BLaER1 treated with 17β-estradiol and CSF1 and Interleukin-3, amounts not matched to agents 10 nM and 100 nM (cell line): Measurements from ENCODE around the gene TSPO2.

Experiments
- H3K27ac ChIP-seq, 11 experiments: shearing (Covaris generic); formaldehyde crosslinking; 2 replicates each; pipeline ENCODE4 v1.8.1; 2022
- H3K27me3 ChIP-seq, 11 experiments: shearing (Covaris generic); formaldehyde crosslinking; 2 replicates each; pipeline ENCODE4 v1.8.1; 2022
- H3K36me3 ChIP-seq, 11 experiments: shearing (Covaris generic); formaldehyde crosslinking; 2 replicates each; pipeline ENCODE4 v1.8.1; 2022
- H3K4me1 ChIP-seq, 10 experiments: shearing (Covaris generic); formaldehyde crosslinking; 2 replicates each; pipeline ENCODE4 v1.8.1; 2022
- H3K4me2 ChIP-seq, 11 experiments: shearing (Covaris generic); formaldehyde crosslinking; 2 replicates each; pipeline ENCODE4 v1.8.1; 2022
- H3K4me3 ChIP-seq, 10 experiments: shearing (Covaris generic); formaldehyde crosslinking; 2 replicates each; pipeline ENCODE4 v1.8.1; 2022
- H3K9ac ChIP-seq, 11 experiments: shearing (Covaris generic); formaldehyde crosslinking; 2 replicates each; pipeline ENCODE4 v1.8.1; 2022
- H3K9me3 ChIP-seq, 11 experiments: shearing (Covaris generic); formaldehyde crosslinking; replicated peaks in 1 of 11; 2 replicates each; pipeline ENCODE4 v1.8.1; 2022
- H4K20me1 ChIP-seq, 11 experiments: shearing (Covaris generic); formaldehyde crosslinking; 2 replicates each; pipeline ENCODE4 v1.8.1; 2022
- Cebpa-rat ChIP-seq, 11 experiments: shearing (Covaris generic); IDR thresholded peaks; 2 replicates each; pipeline ENCODE4 v1.8.1; 2022

TSPO2 gene

DNA sequence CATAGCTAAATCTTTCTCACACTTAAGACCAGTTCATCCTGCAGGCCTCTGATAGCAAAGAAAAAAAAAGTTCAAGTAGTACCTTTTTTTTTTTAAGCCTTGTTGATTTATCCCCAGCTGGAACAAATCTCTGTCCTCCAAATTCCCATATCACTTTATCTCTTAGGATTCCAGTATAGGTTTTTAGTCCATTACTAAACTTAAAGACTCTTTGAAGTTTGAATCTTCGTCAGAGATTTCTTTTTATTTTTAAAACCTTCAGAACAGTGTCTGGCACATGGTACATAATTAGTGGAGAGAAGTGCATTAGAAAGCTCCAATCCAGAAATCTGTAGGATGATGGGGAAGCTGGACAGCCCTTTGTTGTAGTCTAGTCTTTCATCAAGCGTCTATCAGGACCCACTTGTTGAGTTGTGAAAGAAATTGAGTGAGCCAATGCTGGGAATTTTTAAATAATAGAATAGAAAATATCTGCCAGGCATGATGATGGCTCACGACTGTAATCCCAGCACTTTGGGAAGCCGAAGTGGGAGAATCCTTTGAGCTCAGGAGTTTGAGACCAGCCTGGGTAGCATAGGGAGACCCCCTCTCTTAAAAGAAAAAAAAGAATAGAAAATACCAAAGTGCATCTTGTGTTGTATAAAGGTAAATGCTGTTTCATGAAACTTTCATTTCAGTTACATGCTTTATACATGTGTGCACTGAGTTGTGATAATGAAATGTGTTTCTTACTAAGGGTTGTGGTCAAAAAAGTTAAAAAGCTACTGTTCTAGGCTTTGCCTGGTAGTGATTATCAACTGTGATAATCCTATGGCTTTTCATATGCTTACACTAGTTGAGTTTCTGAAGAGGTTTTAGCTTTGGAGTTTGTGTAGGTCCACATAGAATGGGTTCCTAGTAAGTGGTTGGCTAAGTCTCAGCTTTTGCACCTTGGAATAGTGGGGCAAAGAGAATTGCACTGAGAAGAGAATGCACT, 33.7 kb downstream of the TSPO2 start:
- Histone ChIP-seq H3K27ac (peak overlapping the region in 1 of 11 experiments; percentile 99; a peak in 1 of 22 replicates), H3K27me3 (no peaks in the 10 kb centered on the region), H3K4me3 (peak overlapping the region in 2 of 10 experiments; percentile 87 to 90; a peak in 2 of 20 replicates), H3K4me1 (peaks cover 48 to 74% (median 67%) of the 10 kb centered on the region in 10 experiments), H3K4me2 (peak overlapping the region; percentile 86 to 97 (median 95); a peak in 21 of 22 replicates), H4K20me1 (peaks cover 54 to 79% (median 74%) of the 10 kb centered on the region in 11 experiments; a peak in 21 of 22 replicates), H3K9ac (peak overlapping the region in 3 of 11 experiments; percentile 98 to 99 (median 99); a peak in 2 of 22 replicates), H3K9me3 (no peaks in the 10 kb centered on the region), H3K36me3 (peaks cover 26 to 64% (median 47%) of the 10 kb centered on the region in 11 experiments)
- no peak for TF ChIP-seq Cebpa-rat (IDR thresholded peaks at IDR 0.05)

DNA sequence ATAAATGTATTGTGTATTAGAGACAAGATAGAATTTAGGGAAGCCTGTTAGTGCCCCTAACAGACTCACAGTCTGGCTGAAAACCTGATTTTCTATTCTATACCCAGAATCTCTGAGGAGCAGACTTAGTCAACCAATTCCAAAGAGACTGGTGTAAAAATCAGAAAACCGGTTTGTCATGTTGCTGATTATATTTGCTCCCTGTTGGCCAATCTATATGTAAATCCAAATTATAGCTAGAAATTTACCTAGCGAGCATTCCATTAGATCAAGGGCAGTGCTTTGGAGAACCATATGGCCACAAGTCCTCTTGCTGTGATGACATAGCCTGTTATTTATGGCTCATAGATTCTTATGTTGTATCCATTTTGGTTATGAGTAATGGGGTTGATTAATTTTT, 35.3 kb downstream of the TSPO2 start:
- H3K27ac ChIP-seq, result no peak overlapping the region
- peaks cover 40 to 80% (median 63%) of the 10 kb centered on the region in 11 experiments for H3K36me3 ChIP-seq
- H3K4me3 ChIP-seq, result no peak overlapping the region
- H3K27me3 ChIP-seq, result no peaks in the 10 kb centered on the region
- peaks cover 54 to 95% (median 89%) of the 10 kb centered on the region in 11 experiments; a peak in 21 of 22 replicates for H4K20me1 ChIP-seq
- TF ChIP-seq Cebpa-rat (IDR thresholded peaks at IDR 0.05), result no peak
- H3K4me1 ChIP-seq, result peaks cover 46 to 70% (median 64%) of the 10 kb centered on the region in 10 experiments
- no peaks in the 10 kb centered on the region for H3K9me3 ChIP-seq
- peak overlapping the region in 4 of 11 experiments; percentile 5 to 51 (median 25); a peak in 7 of 22 replicates for H3K4me2 ChIP-seq
- no peak overlapping the region for H3K9ac ChIP-seq

DNA sequence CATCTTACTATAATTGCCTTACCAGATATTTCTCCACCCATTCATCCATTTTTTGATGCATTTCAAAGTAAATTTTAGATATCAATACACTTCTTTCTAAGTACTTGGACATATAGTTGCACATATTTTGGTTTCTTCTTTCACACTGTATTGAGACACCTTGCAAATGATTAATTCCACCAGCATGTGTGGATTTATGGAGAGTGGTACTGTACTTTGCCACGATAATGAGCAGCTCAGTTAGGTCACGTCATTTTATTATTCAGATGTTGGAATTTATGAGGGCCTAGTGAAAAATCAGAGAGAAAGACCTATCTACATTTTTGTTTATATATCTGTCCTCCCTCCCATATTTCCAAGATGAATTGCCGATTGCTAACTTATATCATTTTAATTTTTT, 35.8 kb downstream of the TSPO2 start:
- Histone ChIP-seq H3K27me3 (no peaks in the 10 kb centered on the region), H3K4me2 (peak overlapping the region in 5 of 11 experiments; percentile 11 to 51 (median 39); a peak in 7 of 22 replicates), H3K27ac (no peak overlapping the region), H3K36me3 (peaks cover 42 to 86% (median 69%) of the 10 kb centered on the region in 11 experiments), H4K20me1 (peaks cover 54 to 100% (median 95%) of the 10 kb centered on the region in 11 experiments; a peak in 21 of 22 replicates), H3K9ac (no peak overlapping the region), H3K4me3 (no peak overlapping the region), H3K4me1 (peaks cover 46 to 70% (median 64%) of the 10 kb centered on the region in 10 experiments), H3K9me3 (no peaks in the 10 kb centered on the region)
- TF ChIP-seq Cebpa-rat (IDR thresholded peaks at IDR 0.05), result no peak

DNA sequence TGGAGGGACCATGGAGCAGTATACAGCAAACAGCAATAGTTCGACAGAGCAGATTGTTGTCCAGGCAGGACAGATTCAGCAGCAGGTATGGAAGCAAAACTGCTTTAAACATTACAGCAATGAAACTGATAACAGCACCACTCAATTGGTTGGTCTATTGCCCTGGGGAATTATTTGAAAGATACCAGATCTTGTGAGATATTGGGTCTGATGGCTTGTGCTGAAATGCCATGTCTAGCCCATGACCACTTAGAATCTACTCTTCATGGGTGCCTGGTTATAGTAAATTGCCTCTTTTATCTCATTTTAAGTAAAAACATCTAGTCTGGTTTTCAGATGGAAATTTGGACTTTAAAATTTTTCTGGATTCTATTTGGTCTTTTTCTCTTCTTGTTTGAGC, 36.8 kb downstream of the TSPO2 start:
- Histone ChIP-seq H3K27ac (no peak overlapping the region), H3K27me3 (no peaks in the 10 kb centered on the region), H3K9ac (no peak overlapping the region), H3K4me2 (peak overlapping the region in 8 of 11 experiments; percentile 28 to 65 (median 45); a peak in 15 of 22 replicates), H3K9me3 (no peaks in the 10 kb centered on the region), H4K20me1 (peaks cover 53 to 100% (median 99%) of the 10 kb centered on the region in 11 experiments; a peak in 21 of 22 replicates), H3K36me3 (peaks cover 52 to 96% (median 79%) of the 10 kb centered on the region in 11 experiments), H3K4me3 (no peak overlapping the region), H3K4me1 (peaks cover 45 to 68% (median 63%) of the 10 kb centered on the region in 10 experiments)
- TF ChIP-seq Cebpa-rat (IDR thresholded peaks at IDR 0.05), result no peak

DNA sequence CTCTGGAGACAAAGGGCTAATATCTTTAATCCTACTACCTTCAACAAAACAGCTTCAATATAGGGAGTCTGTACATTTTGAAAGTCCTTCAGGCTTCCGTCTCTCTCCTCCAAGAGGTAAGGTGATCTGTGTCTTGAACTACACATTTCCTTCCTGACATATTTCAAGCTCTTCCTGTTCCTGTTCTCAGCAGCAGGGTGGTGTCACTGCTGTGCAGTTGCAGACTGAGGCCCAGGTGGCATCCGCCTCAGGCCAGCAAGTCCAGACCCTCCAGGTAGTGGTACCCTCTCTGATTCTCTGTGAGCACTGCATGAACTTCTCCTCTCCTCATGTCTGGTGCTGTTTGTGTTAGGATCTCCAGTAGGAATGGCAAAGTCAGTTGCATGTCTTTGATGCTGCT, 38.4 kb downstream of the TSPO2 start:
- Histone ChIP-seq H3K4me1 (peaks cover 30 to 53% (median 47%) of the 10 kb centered on the region in 10 experiments), H3K4me3 (no peak overlapping the region), H3K4me2 (peak overlapping the region in 8 of 11 experiments; percentile 27 to 65 (median 42); a peak in 10 of 22 replicates), H3K27ac (no peak overlapping the region), H4K20me1 (peaks cover 41 to 100% (median 95%) of the 10 kb centered on the region in 11 experiments; a peak in 21 of 22 replicates), H3K9ac (no peak overlapping the region), H3K9me3 (no peaks in the 10 kb centered on the region), H3K27me3 (no peaks in the 10 kb centered on the region), H3K36me3 (peaks cover 67 to 100% (median 87%) of the 10 kb centered on the region in 11 experiments)
- TF ChIP-seq Cebpa-rat (IDR thresholded peaks at IDR 0.05), result no peak

DNA sequence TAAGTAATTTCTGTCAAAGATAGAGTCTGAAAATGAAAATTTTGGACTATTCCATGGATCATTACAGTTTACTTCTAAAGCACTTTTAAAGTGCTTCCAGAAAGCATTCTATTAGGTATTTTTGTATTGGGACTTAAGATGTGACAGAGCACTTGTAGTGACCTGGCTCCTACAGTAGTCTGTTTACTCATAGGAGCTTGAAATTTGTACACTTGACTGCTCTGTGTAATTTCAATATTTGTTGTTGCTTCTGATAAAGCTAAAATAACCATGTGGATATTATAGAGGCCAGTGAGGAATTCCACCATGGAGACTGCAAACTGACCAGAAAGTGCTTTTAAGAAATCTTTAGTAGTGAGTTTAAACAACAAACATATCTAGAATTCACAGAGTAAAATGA, 40.8 kb downstream of the TSPO2 start:
- Histone ChIP-seq H3K36me3 (peaks cover 90 to 100% (median 97%) of the 10 kb centered on the region in 11 experiments), H3K4me2 (no peak overlapping the region), H3K9ac (no peak overlapping the region), H3K4me1 (peaks cover 19 to 28% (median 27%) of the 10 kb centered on the region in 10 experiments), H3K9me3 (no peaks in the 10 kb centered on the region), H3K27me3 (no peaks in the 10 kb centered on the region), H3K4me3 (no peak overlapping the region), H4K20me1 (peaks cover 24 to 97% (median 90%) of the 10 kb centered on the region in 11 experiments; a peak in 20 of 22 replicates), H3K27ac (no peak overlapping the region)
- TF ChIP-seq Cebpa-rat (IDR thresholded peaks at IDR 0.05), result no peak

DNA sequence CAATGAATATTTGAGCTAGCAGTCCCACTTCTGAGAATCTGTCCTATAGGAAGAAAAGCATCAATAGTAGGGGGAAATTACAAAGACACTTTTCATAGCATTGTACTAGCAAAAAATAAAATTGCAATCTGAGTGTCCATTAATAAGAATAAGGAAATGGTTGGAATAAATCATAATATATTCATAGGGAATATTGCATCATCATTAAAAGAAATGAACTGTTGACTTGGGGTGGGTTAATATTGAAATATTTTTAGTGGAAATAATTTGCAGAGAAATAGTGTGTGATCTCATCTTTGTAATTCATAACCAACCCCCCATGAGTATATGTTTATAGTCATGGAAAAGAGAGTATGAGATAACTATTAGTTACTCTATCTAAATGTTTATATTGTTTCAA, 42.9 kb downstream of the TSPO2 start:
- Histone ChIP-seq H3K4me2 (no peak overlapping the region), H3K9me3 (no peaks in the 10 kb centered on the region), H3K4me1 (peaks cover 1 to 7% (median 7%) of the 10 kb centered on the region in 10 experiments), H4K20me1 (peaks cover 20 to 97% (median 90%) of the 10 kb centered on the region in 11 experiments; a peak in 20 of 22 replicates), H3K36me3 (peaks cover 91 to 100% (median 98%) of the 10 kb centered on the region in 11 experiments), H3K27me3 (no peaks in the 10 kb centered on the region), H3K9ac (no peak overlapping the region), H3K27ac (no peak overlapping the region), H3K4me3 (no peak overlapping the region)
- no peak for TF ChIP-seq Cebpa-rat (IDR thresholded peaks at IDR 0.05)

DNA sequence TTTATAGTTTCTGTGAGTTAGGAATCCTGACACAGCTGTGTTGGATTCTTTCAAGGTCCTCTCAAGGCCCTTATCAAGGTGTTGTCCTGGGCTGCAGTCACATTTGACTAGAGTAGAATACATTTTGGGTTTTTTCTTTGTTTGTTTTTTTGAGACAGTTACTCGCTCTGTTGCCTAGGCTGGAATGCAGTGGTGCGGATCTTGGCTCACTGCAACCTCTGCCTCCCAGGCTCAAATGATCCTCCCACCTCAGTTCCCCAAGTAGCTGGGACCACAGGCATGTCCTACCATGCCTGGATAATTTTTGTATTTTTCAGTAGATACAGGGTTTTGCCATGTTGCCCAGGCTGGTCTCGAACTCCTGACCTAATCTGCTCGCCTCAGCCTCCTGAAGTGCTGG, 46.2 kb downstream of the TSPO2 start:
- Histone ChIP-seq H3K27me3 (no peaks in the 10 kb centered on the region), H3K9me3 (no peaks in the 10 kb centered on the region), H3K36me3 (peaks cover 96 to 100% (median 98%) of the 10 kb centered on the region in 11 experiments), H4K20me1 (peaks cover 2 to 97% (median 84%) of the 10 kb centered on the region in 11 experiments; a peak in 21 of 22 replicates), H3K4me3 (no peak overlapping the region), H3K4me1 (no peaks in the 10 kb centered on the region), H3K27ac (no peak overlapping the region), H3K4me2 (no peak overlapping the region), H3K9ac (no peak overlapping the region)
- no peak for TF ChIP-seq Cebpa-rat (IDR thresholded peaks at IDR 0.05)
